IMR-90 (cell line): ENCODE measurements around the gene DNM3. TPM values are rescaled to one million over a fixed set of nuclear protein-coding genes. Genes with fewer than 3 reads are reported as not detected.

Experiments used
- ATAC-seq: fragments of 200-7000 bp; cut with Tn5 transposase; 2 replicates; pipeline ENCODE4 v1.9.1; 2020; ENCODE audit warnings: low read depth, mild to moderate bottlenecking, moderate library complexity
- BruUV-seq: library from RNA; stranded (reverse); fragments of 400-500 nt; replicated peaks from 2 replicates; lab custom pipeline; 2021; lab: Mats Ljungman, UMichigan
- CTCF ChIA-PET: fragments of 300-600 bp; formaldehyde crosslinking; extraction: SDS; loops from one replicate; lab custom pipeline; 2021; ENCODE audit warnings: antibody characterized with exemption; lab: Yijun Ruan, JAX
- POLR2A ChIA-PET: fragments of 300-600 bp; sonication (Branson Sonifier 250); formaldehyde crosslinking; loops from one replicate; lab custom pipeline; 2022; ENCODE audit warnings: antibody characterized with exemption; ENCODE audit not compliant: unreplicated experiment; lab: Charles Lee
- DNase-seq: peaks from one replicate; pipeline ENCODE4 v3.0.0; 2013
- H2AFZ ChIP-seq: replicated peaks from 2 replicates; pipeline ENCODE3; 2013; ENCODE audit warnings: low read length, mild to moderate bottlenecking; ENCODE audit not compliant: poor library complexity
- H2AK5ac ChIP-seq: 2 replicates; pipeline ENCODE4 v1.6.1; 2013; ENCODE audit warnings: low read depth, low read length, inconsistent platforms
- H2AK9ac ChIP-seq: replicated peaks from 2 replicates; pipeline ENCODE3; 2013; ENCODE audit warnings: mild to moderate bottlenecking, low read depth, low read length, moderate library complexity; ENCODE audit not compliant: poor library complexity
- H2BK120ac ChIP-seq: 2 replicates; pipeline ENCODE4 v1.6.1; 2013; ENCODE audit warnings: low read depth, low read length, inconsistent platforms
- H2BK15ac ChIP-seq: 3 replicates; pipeline ENCODE4 v1.6.1; 2013; ENCODE audit warnings: low read depth, low read length, inconsistent platforms
- H2BK20ac ChIP-seq: 2 replicates; pipeline ENCODE4 v1.6.1; 2013; ENCODE audit warnings: low read depth, mild to moderate bottlenecking, inconsistent platforms, low read length, moderate library complexity
- H2BK5ac ChIP-seq: 2 replicates; pipeline ENCODE4 v1.6.1; 2013; ENCODE audit warnings: mild to moderate bottlenecking, low read depth, low read length, inconsistent platforms; ENCODE audit not compliant: poor library complexity, severe bottlenecking
- H3K14ac ChIP-seq: replicated peaks from 2 replicates; pipeline ENCODE4 v1.6.1; 2013; ENCODE audit warnings: low read depth, low read length, inconsistent platforms
- H3K18ac ChIP-seq: 2 replicates; pipeline ENCODE4 v1.6.1; 2013; ENCODE audit warnings: low read depth, low read length, control low read depth
- H3K23ac ChIP-seq: 2 replicates; pipeline ENCODE4 v1.6.1; 2013; ENCODE audit warnings: low read depth, low read length, inconsistent platforms
- H3K27ac ChIP-seq: 2 replicates; pipeline ENCODE4 v1.5.1; 2013; ENCODE audit warnings: mild to moderate bottlenecking, control low read depth, low read length; ENCODE audit not compliant: insufficient read depth
- H3K27me3 ChIP-seq: 2 replicates; pipeline ENCODE4 v1.6.1; 2013; ENCODE audit warnings: low read length; ENCODE audit not compliant: control insufficient read depth, insufficient read depth
- H3K36me3 ChIP-seq: 2 replicates; pipeline ENCODE4 v1.6.1; 2013; ENCODE audit warnings: low read length, mixed read lengths; ENCODE audit not compliant: control insufficient read depth, insufficient read depth
- H3K4ac ChIP-seq: 2 replicates; pipeline ENCODE4 v1.6.1; 2013; ENCODE audit warnings: low read depth, low read length, inconsistent platforms
- H3K4me1 ChIP-seq: 2 replicates; pipeline ENCODE4 v1.6.1; 2013; ENCODE audit warnings: low read length, mixed read lengths; ENCODE audit not compliant: control insufficient read depth, insufficient read depth
- H3K4me2 ChIP-seq: 2 replicates; pipeline ENCODE4 v1.6.1; 2013; ENCODE audit warnings: low read depth, mild to moderate bottlenecking, control low read depth, low read length, moderate library complexity
- H3K4me3 ChIP-seq: 2 replicates; pipeline ENCODE4 v1.5.1; 2013; ENCODE audit warnings: low read depth, mild to moderate bottlenecking, control low read depth, low read length, moderate library complexity; ENCODE audit not compliant: insufficient read depth
- H3K56ac ChIP-seq: 2 replicates; pipeline ENCODE4 v1.6.1; 2013; ENCODE audit warnings: low read length, inconsistent platforms; ENCODE audit not compliant: insufficient read depth; ENCODE audit errors: extremely low read depth
- H3K79me1 ChIP-seq, 2 experiments: 2 replicates each; pipeline ENCODE4 v1.6.1; 2013; ENCODE audit warnings: low read length in 2 of 2, inconsistent platforms in 1 of 2, low read depth in 1 of 2
- H3K9ac ChIP-seq: 2 replicates; pipeline ENCODE4 v1.6.1; 2013; ENCODE audit warnings: low read depth, low read length, control low read depth
- H3K9me1 ChIP-seq: 2 replicates; pipeline ENCODE4 v1.6.1; 2013; ENCODE audit warnings: low read length, inconsistent platforms; ENCODE audit not compliant: insufficient read depth
- H3K9me3 ChIP-seq: 2 replicates; pipeline ENCODE4 v1.6.1; 2013; ENCODE audit warnings: low read length; ENCODE audit not compliant: control insufficient read depth, insufficient read depth
- H4K20me1 ChIP-seq: 2 replicates; pipeline ENCODE4 v1.6.1; 2013; ENCODE audit warnings: low read length, inconsistent platforms; ENCODE audit not compliant: insufficient read depth
- H4K5ac ChIP-seq: 2 replicates; pipeline ENCODE4 v1.6.1; 2013; ENCODE audit warnings: mild to moderate bottlenecking, low read depth, low read length, control low read depth
- H4K8ac ChIP-seq, 2 experiments: 2 replicates each; pipeline ENCODE4 v1.6.1; 2013; ENCODE audit warnings: low read depth in 2 of 2, low read length in 2 of 2, control low read depth in 1 of 2, inconsistent platforms in 1 of 2
- H4K91ac ChIP-seq: 2 replicates; pipeline ENCODE4 v1.6.1; 2013; ENCODE audit warnings: low read depth, low read length, inconsistent platforms; ENCODE audit not compliant: insufficient read depth
- ELK1 ChIP-seq: fragments of 150-350 bp; IDR thresholded peaks from 2 replicates; pipeline ENCODE4 v1.6.1; 2016; ENCODE audit warnings: low read depth, mild to moderate bottlenecking, low read length, moderate library complexity, borderline replicate concordance
- MAFK ChIP-seq: IDR thresholded peaks from 2 replicates; pipeline ENCODE4 v1.6.1; 2012; ENCODE audit warnings: low read depth, low read length, improper control_type of control experiment
- MXI1 ChIP-seq: IDR thresholded peaks from 2 replicates; pipeline ENCODE4 v1.6.1; 2012; ENCODE audit warnings: low read depth, mild to moderate bottlenecking, low read length, moderate library complexity, borderline replicate concordance
- NFE2L2 ChIP-seq: fragments of 150-350 bp; IDR thresholded peaks from 2 replicates; pipeline ENCODE4 v1.6.1; 2016; ENCODE audit warnings: low read depth, mild to moderate bottlenecking, low read length
- POLR2A ChIP-seq: IDR thresholded peaks from 2 replicates; pipeline ENCODE4 v1.6.1; 2012; ENCODE audit warnings: mild to moderate bottlenecking, low read depth, low read length
- RCOR1 ChIP-seq: IDR thresholded peaks from 2 replicates; pipeline ENCODE4 v1.6.1; 2012; ENCODE audit warnings: mild to moderate bottlenecking, low read length, improper control_type of control experiment; ENCODE audit not compliant: insufficient replicate concordance
- RFX5 ChIP-seq: IDR thresholded peaks from 2 replicates; pipeline ENCODE4 v1.8.0; 2012; ENCODE audit warnings: low read depth, mild to moderate bottlenecking, low read length, moderate library complexity
- SMC3 ChIP-seq: fragments of 150-350 bp; IDR thresholded peaks from 2 replicates; pipeline ENCODE4 v1.6.1; 2016; ENCODE audit warnings: low read depth, mild to moderate bottlenecking, antibody characterized with exemption, low read length, moderate library complexity
- WGBS, 2 experiments: methylation state at CpG; one replicate each; pipeline versions ENCODE4 v1.1.5 to v1.1.7; 2013; ENCODE audit warnings: missing lambda C conversion rate in 2 of 2; ENCODE audit not compliant: insufficient read length in 1 of 2; ENCODE audit errors: extremely low coverage in 2 of 2; 5-methylcytosine and 5-hydroxymethylcytosine counted together
- dilution Hi-C: fragments of 300-500 bp; cut with HindIII; formaldehyde crosslinking; loops from one replicate; pipeline ENCODE4 v1.14.3; 2018; ENCODE audit warnings: low sequenced_read_pairs; ENCODE audit not compliant: unreplicated experiment
- in situ Hi-C: fragments of 300-500 bp; cut with MboI; formaldehyde crosslinking; loops from 3 replicates; pipeline ENCODE4 v1.14.3; 2019; ENCODE audit warnings: low sequenced_read_pairs, inconsistent platforms, mixed read lengths
- intact Hi-C: fragments of 100-400 bp; cut with micrococcal nuclease; formaldehyde crosslinking; loops from 2 replicates; pipeline ENCODE4 v1.10.0; 2022
- polyA plus RNA-seq, 3 experiments: library from polyadenylated mRNA; depleted of rRNA; stranded (reverse); fragments of >200 nt; gene quantifications; 2 replicates each; pipeline ENCODE4 v1.2.3, GENCODE V29; 2012; ENCODE audit warnings: low replicate concordance in 1 of 3
- total RNA-seq: library from RNA; depleted of rRNA; stranded (reverse); fragments of >200 nt; gene quantifications from 2 replicates; pipeline ENCODE4 v1.2.3, GENCODE V29; 2012
- TF ChIP-seq, protein P1 (sequence below): conservative IDR thresholded peaks from 2 replicates; pipeline ENCODE4 v1.5.1; 2012; ENCODE audit warnings: mild to moderate bottlenecking, low read depth, low read length, improper control_type of control experiment

The DNM3 gene
- total and polyA plus RNA-seq, 2 of the 4 experiments (the other 2 are of a cell fraction) = 0.36 TPM

DNA sequence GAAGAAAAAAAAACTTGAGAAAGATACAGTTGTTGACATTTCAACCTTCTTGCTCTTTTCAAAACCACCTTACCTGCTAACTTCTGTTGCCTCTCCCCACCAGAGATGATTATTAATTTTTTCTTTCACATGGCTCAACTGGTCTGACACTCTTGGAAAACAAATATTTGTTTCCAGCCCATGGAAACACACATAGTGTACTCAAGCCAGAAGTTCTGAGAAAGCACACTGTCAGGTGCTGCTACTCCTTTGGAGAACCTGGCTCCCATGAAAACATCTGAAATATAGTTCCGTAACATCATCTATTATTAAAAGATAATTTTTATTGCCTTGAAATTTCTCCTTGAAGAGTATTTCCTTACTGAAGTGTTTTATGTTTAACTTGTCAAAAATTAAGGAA is 434.2 kb downstream of the DNM3 start:
- Histone ChIP-seq H3K9ac (no peak overlapping the region), H3K4me1 (peaks cover 7% of the 10 kb centered on the region), H3K18ac (no peak overlapping the region), H3K27me3 (no peaks in the 10 kb centered on the region), H3K56ac (no peak overlapping the region), H3K4ac (no peak overlapping the region), H4K91ac (no peak overlapping the region), H3K4me2 (no peak overlapping the region), H4K20me1 (no peaks in the 10 kb centered on the region), H3K4me3 (no peak overlapping the region), H2BK5ac (no peak overlapping the region), H4K5ac (no peak overlapping the region), H2BK120ac (no peak overlapping the region), H2BK20ac (no peak overlapping the region), H3K36me3 (no peaks in the 10 kb centered on the region), H3K9me1 (no peaks in the 10 kb centered on the region), H2AK9ac (no peak overlapping the region), H2BK15ac (no peak overlapping the region), H3K23ac (no peak overlapping the region), H3K14ac (no peak overlapping the region), H3K9me3 (no peaks in the 10 kb centered on the region), H4K8ac (no peak overlapping the region), H2AFZ (no peak overlapping the region), H2AK5ac (no peak overlapping the region), H3K27ac (no peak overlapping the region), H3K79me1 (no peaks in the 10 kb centered on the region)
- ChIA-PET CTCF (no interaction called here), POLR2A (no interaction called here)
- in situ Hi-C loops = no loop called here
- dilution Hi-C loops = no loop called here
- WGBS, 2 experiments = no CpG with 5 or more reads among the region's 1 CpG
- DNase-seq (no peak), ATAC-seq (no peak)
- TF ChIP-seq MAFK (no peak), RFX5 (no peak), RCOR1 (no peak), ELK1 (no peak), SMC3 (no peak), NFE2L2 (no peak), MXI1 (no peak), POLR2A (no peak)
- TF ChIP-seq, protein P1, sequence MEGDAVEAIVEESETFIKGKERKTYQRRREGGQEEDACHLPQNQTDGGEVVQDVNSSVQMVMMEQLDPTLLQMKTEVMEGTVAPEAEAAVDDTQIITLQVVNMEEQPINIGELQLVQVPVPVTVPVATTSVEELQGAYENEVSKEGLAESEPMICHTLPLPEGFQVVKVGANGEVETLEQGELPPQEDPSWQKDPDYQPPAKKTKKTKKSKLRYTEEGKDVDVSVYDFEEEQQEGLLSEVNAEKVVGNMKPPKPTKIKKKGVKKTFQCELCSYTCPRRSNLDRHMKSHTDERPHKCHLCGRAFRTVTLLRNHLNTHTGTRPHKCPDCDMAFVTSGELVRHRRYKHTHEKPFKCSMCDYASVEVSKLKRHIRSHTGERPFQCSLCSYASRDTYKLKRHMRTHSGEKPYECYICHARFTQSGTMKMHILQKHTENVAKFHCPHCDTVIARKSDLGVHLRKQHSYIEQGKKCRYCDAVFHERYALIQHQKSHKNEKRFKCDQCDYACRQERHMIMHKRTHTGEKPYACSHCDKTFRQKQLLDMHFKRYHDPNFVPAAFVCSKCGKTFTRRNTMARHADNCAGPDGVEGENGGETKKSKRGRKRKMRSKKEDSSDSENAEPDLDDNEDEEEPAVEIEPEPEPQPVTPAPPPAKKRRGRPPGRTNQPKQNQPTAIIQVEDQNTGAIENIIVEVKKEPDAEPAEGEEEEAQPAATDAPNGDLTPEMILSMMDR = no peak
- intact Hi-C loops = loop anchor here (10.0 kb wide), 1 partner anchor 271 kb away; no protein-coding TSS in a partner anchor
- BruUV-seq = no TSS peak
